Central memory CD4-positive, alpha-beta T cell (primary cell): ENCODE measurements around the gene TRIM62.

Experiments
- DNase-seq: peaks from one replicate; pipeline ENCODE4 v3.0.0; 2022
- total RNA-seq, 3 experiments: gene quantifications; one replicate each; lab custom pipeline; 2026; lab: John Stamatoyannopoulos, UW

Gene TRIM62
- total RNA-seq: 6.0 to 24.2 (median 20.8) reads per million in 3 experiments

DNA sequence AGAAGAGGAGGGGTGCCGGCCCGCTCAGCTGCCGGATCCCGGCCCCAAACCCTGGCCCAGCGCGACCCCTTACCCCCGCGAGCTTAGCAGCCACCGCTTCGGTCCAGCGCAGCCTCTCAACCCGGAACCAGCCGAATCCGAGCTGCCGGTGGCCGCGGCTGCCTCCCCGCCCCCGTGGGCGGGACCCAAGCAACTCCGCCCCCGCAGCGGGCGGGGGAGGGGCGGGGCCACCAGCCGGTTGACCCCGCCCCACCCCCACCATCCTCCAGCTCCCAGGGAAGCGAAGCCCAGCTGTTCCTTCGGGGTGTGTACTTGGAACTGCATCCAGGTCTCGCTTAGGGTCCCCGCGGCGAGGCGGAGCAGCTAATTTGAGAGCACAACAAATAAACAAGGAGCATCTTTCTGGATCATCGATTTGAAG lies at the start of gene TRIM62:
TSS of gene TRIM62 (minus strand) at position 123 of the 421 bp plus-strand sequence. CDS start 611 bp downstream, outside the sequence.
- DNase-seq: peak; percentile 68

DNA sequence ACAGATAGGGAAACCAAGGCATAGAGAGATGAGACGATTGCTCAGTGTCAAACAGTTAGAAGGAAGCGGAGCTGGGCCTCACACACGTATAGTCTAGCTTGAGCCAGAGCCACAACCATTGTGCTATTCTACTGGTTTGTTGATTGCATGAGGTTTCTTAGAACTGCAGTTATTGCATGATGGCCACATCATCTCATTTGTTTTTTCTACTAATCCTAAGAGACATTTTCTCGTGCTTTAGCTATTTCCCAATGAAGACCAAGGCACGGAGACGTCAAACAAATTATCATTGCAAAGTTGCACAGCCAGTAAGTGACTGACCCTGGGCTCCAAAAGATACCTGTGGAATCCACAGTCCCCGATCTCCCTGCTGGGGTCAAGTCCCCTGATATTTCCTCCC lies 49.3 kb upstream of the TRIM62 start:
- no peak for DNase-seq

DNA sequence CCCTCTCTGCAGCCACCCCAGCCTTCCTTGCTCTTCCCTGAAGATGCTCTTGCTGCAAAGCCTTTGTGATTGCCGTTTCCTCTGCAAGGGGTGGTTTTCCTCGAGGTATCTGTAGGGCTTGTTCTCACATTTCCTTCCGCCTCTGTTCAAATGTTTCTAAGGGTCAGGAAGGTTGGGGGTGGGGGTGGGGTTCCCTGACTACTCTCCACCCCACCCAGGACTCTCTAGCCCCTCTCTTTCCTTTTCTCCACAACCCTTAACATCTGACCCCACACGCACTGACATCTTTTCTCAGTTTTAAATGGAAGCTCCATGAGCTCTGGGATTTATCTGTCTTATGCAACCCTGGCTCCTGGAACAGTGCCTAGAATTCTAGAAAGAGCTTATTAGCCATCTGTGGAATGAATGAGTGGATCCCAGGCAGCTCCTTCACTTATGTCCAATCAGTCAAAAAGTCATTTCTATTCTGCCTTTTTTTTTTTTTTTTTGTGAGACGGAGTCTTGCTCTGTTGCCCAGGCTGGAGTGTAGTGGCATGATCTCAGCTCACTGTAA lies 47.2 kb upstream of the TRIM62 start:
- no peak for DNase-seq

DNA sequence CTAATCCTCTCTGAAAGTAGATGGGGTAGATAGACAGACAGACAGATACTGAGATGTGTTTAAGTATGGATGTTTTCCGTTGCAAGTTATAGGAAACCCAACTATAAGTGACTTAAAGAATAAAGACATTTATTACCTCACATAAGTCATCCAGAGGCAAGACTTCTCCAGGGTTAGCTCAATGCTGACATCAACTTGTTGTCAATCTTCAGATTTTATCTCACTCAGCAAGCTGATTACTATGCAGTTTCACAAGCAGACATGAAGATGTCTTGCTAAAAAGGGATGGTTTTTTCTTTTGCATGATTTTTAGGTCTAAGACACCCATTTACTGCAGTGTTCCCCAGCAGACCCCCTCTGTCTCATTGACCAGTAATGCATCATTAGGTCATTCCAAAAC lies 43.7 kb upstream of the TRIM62 start:
- no peak for DNase-seq

DNA sequence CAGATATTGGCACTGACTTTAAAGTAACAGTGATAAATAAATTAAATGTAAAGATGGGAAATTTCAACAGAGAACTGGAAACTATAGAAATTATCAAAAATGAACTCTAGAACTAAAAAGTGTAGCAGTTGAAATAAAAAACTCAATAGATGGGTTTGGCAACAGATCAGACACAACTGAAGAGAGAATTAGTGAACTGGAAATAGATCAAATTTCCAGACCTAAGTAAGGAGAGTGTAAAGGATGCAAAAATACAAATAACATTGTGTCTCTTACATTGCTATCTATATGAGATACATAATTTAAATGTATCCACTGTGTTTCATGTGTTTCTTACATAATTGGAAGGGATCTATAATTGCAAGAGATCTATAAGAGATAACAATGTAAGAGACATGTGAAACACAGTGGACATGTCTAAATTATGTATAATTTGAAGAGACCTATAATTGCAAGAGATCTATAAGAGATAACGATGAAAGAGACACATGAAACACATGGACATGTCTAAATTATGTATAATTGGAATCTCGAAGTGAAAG lies 42.4 kb upstream of the TRIM62 start:
- DNase-seq: no peak

DNA sequence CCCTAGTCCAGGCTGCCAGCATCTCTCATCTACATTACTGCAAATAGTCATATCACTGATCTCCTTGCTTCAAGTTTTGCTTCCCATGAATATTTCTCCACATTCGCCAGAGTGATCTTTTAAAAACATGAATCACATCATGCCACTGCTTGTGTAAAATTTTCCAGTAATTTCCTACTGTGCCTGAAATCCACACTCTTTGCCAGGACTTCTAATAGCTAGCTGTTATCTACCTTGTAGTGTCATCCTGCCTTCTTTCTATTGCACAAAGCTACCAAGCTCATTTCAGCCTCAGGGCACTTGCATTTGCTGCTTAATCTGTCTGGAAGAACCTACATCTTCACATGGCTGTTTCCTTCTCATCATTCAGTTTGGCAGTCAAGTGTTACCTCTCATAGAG lies 40.5 kb upstream of the TRIM62 start:
- DNase-seq: no peak

DNA sequence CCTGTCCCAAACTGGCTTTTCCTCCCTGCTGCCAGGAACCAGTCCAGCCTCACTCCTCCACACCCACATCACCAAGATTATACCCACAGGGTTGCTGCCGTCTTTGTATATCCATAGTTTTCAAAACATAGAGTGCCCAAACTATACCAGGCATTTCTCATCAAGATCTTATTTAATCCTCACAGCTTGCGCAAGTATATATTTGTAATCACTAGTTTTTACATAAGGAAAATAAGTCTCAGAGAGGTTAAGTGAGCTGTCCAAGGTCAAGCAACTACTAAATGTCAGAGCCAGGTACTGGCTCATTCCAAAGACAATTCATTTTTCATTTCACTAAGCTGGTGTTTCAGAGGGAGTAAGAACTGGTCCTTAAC lies 39.5 kb upstream of the TRIM62 start:
- DNase-seq: no peak

DNA sequence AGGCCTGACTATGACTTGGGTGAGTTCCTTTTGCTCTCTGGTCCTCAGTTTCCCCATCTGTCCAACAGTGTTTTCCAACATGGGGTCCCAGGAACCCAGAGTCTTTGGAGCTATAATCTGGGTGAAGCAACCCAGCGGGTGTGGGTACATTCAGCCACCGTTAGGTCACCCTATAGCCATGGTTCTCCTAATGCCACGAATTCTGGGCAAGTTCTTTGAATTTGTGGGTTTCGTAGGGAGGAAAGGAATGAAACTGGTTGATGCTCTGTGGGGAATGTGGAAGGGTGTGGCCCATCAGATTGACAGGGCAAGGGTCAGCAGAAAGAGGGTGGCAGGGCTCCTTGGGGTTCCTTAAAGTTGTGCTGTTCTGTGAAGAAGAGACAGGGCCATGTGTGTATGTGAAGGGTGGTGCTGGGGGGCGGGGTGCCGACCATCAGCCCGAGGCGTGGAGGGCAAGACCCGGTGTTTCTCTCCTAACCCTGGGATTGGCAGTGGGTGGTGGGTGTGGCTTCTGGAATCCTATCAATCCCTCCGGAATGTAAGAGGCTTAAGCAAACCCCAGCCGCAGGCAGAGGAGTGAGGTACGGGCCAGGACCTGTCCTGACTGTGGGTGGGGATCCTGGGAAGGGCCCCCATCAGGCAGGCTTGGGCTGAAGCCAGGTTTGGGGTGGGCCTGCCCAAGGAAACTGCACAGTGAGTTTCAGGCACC lies 39.0 kb upstream of the TRIM62 start:
- no peak for DNase-seq

DNA sequence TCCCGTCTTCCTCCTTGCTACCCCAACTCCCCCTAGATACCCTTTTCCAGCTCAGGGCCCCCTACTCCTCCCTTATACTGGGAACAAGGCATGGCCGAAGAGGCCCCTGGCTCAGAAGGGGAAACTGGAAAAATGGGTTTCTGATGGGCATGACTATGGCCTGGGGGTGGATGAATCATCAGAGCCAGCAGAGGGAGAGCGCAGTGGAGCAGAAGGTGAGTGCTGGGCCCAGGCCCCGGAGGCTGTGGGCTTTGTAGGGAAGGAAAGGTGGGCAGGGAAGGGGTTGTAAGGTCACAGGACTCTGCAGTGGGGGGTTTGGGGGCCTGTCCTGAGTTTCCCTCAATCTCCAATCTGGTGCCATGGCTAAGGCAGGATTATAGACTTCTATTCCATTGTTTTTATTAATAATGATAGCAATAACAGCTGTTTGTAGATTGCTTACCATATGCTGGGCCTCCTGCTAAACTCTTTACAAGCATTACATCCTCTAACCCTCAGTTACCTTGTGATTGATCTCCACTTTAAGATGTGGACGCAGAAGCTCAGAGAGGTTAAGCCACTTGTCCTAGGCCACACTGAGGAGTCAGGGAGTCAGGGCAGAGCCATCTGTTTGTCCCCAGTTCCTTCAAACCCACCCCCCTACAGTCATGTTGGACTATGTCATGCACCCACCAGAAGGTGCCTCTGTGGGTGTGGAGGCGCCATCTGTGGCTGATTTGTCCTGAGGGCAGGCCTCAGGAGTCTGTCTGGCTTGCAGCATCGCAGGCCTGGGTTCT lies 38.2 kb upstream of the TRIM62 start:
- no peak for DNase-seq

DNA sequence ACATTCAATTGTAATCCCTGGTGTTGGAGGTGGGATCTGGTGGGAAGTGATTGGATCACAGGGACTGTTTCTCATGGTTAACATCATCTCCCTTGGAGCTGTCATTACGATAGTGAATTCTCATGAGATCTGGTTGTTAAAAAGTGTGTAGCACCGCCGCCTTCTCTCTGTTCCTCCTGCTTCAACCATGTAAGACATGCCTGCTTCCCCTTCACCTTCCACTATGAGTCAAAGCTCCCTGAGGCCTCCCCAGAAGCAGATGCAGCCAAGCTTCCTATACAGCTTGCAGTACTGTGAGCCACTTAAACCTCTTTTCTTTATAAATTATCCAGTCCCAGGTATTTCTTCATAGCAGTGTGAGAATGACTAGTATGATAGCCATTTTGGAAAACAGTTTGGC lies 30.1 kb upstream of the TRIM62 start:
- no peak for DNase-seq

DNA sequence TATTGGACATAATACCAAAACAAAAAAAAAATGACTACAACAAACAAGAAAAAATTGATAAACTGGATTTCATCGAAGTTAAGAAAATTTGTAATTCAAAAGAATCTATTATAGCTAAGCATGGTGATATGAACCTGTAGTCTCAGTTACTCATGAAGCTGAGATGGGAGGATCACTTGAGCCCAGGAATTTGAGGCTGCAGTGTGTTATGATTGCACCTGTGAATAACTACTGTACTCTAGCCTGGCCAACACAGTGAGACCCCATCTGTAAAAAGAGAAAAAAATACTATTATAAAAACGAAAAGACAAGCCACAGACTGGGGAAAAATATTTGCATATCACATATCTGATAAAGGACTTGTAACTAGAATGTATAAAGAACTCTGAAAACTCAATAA lies 24.5 kb upstream of the TRIM62 start:
- DNase-seq: no peak

DNA sequence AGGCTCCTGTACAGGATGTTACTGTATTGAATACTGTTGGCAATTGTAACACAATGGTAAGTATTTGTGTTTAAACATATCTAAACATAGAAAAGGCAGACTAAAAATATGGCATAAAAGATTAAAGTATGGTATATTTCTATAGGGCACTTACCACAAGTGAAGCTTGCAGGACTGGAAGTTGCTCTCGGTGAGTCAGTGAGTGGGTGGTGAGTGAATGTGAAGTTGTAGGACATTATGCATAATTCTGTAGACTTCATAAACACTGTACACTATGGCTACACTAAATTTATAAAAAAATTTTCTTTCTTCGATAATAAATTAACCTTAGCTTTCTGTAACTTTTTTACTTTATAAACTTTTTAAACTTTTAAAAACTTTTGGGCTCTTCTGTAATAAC lies 13.7 kb upstream of the TRIM62 start:
- DNase-seq: no peak

DNA sequence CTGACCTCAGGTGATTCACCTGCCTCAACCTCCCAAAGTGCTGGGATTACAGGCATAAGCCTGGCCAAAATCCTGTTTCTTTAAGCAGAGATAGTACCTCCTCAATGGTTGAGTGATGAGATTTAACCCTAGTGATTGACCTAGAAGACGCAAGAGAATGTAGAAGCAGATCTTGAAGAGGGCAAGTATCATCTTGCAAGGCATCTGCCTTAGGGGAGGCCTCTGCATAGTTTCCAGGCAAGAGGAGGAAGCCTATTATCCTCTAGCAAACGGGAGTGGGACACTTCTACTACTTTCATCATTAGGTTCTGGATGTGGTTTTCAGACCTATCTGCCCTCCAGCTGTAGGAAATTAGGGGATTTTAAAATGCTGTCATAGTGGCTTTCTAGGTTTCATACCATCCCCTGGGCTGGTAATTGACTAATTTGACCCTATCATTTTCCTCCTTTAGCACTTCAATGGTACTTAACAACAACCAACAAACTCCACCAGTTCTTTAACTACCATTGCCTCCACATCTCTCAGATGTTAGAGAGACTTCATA lies 10.0 kb upstream of the TRIM62 start:
- no peak for DNase-seq

DNA sequence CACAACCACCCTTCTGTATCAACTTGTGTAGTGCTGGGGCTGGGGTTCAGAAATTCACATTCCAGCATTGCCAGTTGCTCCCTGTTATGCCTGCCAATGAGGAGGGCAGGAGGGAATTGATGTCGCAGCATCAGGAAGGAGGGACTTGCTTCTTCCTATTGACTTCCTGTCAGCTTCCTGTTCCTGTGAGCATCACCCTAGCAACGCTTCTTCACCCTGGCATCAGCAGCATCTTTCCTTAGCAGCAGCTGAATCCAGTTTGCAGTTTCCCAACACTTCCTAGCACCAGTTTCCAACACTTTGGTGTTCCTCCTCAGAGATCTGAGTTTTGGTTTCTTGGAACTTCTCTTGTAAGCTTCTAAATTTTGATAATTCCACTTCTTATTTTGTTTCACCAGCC lies 8.9 kb upstream of the TRIM62 start:
- no peak for DNase-seq

DNA sequence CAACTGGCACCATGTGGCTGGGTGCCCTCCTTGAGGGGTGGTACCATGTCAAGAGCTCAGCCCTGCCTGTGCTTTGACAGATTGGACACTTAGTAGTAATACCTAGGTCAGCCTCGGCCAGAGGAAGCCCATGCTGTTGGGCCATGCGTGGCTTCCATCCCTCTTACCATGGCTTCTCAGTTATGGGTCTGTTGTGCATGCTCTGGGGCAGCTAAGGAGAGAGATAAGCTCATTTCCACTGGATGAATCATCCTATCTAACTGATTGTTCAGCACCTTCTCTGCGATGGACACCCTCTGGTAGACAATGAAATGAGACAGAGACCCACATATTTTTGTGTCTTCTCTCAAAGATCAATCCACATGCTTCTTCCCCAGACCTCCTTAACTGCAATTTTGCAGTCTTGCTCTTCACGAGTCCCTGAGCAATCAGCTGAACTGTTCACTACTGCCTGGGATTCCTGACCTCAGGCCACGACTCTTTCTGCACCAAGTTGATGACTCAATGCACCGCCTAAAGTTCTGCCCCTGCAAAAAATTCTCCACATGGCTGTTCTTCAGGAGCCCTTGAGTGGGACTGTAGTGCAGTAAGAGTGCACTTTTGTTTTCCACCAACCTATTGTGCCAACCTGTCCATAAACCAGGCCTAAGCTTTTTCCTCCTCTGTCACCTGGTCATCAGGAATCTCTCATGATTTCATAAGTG lies 6.9 kb upstream of the TRIM62 start:
- DNase-seq: no peak

DNA sequence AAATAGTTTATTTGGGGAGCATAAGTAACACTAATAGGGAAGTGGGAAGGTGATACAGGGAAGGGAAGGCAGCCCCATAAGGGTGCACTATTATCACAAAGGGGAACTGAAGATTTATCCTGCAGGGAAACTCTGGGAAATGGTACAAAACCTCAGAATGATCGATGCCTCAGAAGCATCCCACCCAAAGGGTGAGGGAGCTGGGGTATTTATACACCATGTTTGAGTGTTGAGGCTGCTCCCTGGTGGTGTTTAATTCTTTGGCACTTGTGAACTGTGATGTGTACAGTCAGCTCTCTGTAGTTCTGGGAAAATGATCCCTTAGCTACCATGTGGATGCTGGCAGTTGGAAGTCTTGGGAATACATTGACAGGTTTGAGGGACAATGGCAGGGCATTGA lies 5.1 kb upstream of the TRIM62 start:
- DNase-seq: no peak

DNA sequence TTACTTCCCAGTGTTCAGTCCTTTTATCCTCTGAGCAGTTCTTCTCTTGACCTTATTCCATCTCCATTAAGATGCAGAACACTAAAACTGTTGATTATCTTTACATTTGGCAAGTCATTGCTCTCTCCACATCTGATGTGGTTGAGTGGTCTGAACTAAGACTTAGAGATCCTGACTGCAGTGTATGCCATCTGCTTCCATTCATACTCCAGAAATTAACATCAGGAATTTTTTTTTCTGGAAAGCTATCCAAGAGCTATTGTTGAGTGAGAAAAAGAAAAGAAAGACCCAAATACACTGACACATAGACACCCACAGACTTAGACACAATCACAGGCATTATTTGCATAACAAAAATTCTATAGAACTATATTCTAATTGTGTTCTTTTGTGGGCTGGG lies 3.7 kb upstream of the TRIM62 start:
- no peak for DNase-seq

DNA sequence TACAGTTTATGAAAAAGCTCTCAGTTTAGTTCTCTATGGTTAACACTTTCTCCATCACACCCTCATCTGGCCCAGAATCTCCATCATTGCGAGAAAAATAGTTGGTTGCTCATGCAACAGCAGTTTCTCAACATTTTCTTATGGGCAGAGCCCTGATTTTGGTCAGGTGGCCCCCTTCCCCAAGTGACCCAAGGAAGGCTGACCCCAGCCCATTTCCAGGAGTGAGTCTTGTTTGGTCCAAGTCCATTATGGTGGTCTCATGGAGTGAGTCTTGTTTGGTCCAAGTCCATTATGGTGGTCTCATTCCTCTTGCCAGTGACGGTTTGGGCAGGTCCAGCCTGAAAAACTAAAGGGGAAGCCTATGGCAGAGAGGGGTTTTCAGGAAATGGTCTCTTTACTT lies 1.5 kb upstream of the TRIM62 start:
- DNase-seq: no peak

DNA sequence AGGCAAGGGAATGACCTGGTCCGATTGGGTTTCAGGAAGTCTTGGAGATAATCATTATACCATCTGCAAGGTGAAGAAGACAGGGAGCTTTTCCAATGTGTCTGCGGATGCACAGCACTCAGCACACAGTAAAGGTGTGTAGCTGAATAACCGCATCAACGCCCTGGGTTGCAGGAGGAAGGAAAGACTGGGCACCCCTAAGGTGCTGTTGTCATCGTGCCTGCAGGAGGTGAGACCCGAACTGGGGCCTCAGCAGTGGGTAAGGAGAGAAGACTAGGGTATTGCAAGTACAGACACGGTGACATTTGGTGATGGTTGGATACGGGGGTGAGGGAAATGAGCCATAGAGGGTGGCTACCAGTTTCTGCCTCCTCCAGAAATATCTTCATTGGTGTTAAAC lies 1.1 kb upstream of the TRIM62 start:
- no peak for DNase-seq

DNA sequence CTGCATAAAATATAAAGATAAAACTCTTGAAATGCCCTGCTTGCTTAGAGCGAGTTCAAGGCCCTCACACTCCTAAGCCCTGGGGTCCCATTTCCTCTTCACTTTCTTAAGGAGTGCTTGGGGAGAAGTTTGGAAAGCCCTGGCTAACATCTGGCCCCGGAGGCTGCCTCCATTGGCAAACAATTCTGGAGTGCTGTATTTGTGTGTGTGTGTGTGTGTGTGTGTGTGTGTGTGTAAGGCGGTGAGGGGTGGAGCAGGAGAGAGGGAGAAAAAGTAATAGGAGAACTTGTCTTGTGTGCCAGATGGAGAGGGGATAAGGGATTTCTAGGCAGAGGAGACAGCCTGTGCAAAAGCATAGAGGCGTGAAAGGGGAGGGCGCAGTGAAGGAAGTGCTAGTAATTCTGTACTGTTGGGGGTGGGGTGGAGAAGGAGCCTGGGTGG lies 578 bp upstream of the TRIM62 start:
- DNase-seq: no peak

DNA sequence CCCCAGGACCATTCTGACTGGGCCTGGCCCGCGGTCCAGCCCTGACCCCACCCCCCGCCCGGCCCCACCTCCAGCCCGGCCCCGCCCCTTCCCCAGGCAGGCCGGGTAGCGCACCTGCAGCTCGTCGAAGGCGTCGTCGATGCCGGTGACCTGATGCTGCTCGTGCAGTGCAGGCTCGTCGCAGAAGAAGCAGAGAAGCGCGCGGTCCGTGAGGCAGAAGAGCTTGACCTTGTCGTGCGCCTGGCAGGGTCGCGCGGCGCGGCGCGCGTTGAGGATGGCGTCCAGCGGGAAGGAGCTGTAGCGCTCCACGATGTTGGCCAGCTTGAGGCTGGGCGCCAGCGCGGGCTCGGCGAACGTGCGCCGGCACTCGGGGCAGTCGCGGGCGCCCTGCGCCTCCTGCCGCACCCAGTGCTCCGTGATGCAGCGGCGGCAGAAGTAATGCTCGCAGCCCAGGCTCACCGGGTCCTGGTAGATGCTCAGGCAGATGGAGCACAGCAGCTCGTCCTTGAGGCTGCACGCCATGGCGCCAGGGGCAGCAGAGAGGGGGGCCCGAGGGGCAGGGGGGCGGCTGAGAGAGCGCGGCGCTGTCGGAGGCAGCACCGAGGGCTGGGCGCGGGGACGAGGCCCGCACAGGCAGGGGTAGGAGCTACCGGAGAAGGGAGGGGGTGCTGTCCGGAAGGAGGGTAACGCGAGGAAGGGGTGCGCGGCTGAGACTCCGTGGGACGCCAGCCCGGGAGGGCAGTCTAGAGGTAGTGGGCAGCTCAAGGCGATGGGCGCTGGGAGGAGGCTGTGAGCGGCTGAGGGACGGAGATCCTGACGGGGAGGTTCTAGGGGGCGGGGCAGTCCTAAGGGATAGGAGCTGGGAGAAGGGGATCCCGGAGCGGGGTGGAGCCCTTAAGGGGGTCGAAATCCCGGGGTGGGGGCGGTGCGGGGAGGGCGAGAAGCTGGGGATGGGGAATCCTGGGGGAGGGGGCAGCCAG lies 642 bp downstream of the TRIM62 start:
- DNase-seq: peak; percentile 66
